ENCODE results near the gene UGGT1.

Gene UGGT1

GRCh38 chr2:128108166-128108565 is 17.2 kb downstream of the UGGT1 start:
- no peak for DNase-seq

GRCh38 chr2:128109243-128109642 is 18.2 kb downstream of the UGGT1 start:
- DNase-seq: no peak

- no peak for DNase-seq
These were observed 25.1 kb downstream of the UGGT1 start for GRCh38 chr2:128115921-128116623.

GRCh38 chr2:128134573-128134972 is 43.6 kb downstream of the UGGT1 start:
- no peak for DNase-seq

- DNase-seq: no peak
These were observed 46.2 kb downstream of the UGGT1 start for GRCh38 chr2:128137094-128137616.

GRCh38 chr2:128139624-128140023 is 48.6 kb downstream of the UGGT1 start:
- no peak for DNase-seq

GRCh38 chr2:128145651-128146050 is 54.7 kb downstream of the UGGT1 start:
- DNase-seq: no peak

GRCh38 chr2:128153786-128154185 is 62.8 kb downstream of the UGGT1 start:
- DNase-seq: no peak

GRCh38 chr2:128154225-128154624 is 63.2 kb downstream of the UGGT1 start:
- no peak for DNase-seq

- no peak for DNase-seq
These were observed 65.0 kb downstream of the UGGT1 start for GRCh38 chr2:128155970-128156369.

GRCh38 chr2:128156812-128157211 is 65.8 kb downstream of the UGGT1 start:
- DNase-seq: no peak

GRCh38 chr2:128157644-128158043 is 66.6 kb downstream of the UGGT1 start:
- no peak for DNase-seq

- no peak for DNase-seq
These were observed 67.2 kb downstream of the UGGT1 start for GRCh38 chr2:128158176-128158575.

GRCh38 chr2:128159437-128159836 is 68.4 kb downstream of the UGGT1 start:
- no peak for DNase-seq

- no peak for DNase-seq
These were observed 69.7 kb downstream of the UGGT1 start for GRCh38 chr2:128160616-128161275.

GRCh38 chr2:128162266-128162665 is 71.3 kb downstream of the UGGT1 start:
- DNase-seq: no peak

GRCh38 chr2:128164311-128164710 is 73.3 kb downstream of the UGGT1 start:
- DNase-seq: no peak

GRCh38 chr2:128166746-128167353 is 75.8 kb downstream of the UGGT1 start:
- no peak for DNase-seq

- DNase-seq: no peak
These were observed 78.1 kb downstream of the UGGT1 start for GRCh38 chr2:128169094-128169493.

GRCh38 chr2:128169497-128169896 is 78.5 kb downstream of the UGGT1 start:
- DNase-seq: no peak

- no peak for DNase-seq
These were observed 79.1 kb downstream of the UGGT1 start for GRCh38 chr2:128169933-128170709.

GRCh38 chr2:128170776-128171175 is 79.8 kb downstream of the UGGT1 start:
- DNase-seq: no peak

GRCh38 chr2:128172191-128172590 is 81.2 kb downstream of the UGGT1 start:
- no peak for DNase-seq
